NCI-H1694 treated with DMSO at 0.1 percent for 48 hours (cell line): ENCODE results near the gene WFIKKN1.
"Not testable (repeated sequence)": the region's sequence is repeated elsewhere in the genome, so short reads cannot be mapped to it uniquely, and the experiment has no call there.

ENCODE experiments used
- DNase-seq: peaks from one replicate; lab custom pipeline; 2025; lab: John Stamatoyannopoulos, UW

Gene WFIKKN1

DNA sequence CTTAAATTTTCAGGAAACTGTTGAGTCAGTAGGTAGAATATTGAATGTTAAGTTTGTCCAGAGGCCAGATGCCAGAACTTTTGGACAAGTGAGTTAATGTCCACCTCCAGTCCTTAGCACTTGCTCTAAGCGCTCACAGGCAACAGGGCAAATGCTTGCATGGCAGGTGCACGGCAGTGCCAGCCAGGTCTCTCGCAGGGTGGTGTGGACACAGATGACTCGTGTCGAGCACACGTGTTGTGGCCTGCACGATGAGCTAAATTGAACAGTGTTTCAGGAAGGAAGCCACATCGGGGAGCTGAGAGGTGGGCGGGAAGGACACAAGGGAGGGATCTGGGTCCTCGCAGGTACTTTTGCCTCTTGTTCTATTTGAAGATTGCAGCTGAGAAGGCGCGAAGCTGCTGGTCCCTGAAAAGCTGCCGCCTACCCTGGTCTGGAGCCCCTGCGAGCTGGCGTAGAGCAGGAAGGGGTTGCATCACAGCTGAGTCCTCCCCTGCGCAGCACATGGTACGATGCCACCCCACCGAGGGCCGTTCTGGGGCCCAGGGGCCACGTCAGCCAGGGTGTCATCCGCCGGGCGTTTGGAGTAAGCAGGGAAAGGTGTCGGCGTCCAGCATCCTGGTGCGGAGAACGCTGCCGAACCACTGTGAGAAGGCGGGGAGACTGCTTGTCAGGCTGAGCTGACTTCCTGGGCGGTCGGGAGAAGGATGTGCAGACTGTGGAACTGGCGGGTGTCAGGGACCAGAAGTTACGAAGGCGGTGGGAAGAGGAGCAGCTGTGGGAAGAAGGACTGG lies 34.6 kb upstream of the WFIKKN1 start:
- DNase-seq, result no peak

DNA sequence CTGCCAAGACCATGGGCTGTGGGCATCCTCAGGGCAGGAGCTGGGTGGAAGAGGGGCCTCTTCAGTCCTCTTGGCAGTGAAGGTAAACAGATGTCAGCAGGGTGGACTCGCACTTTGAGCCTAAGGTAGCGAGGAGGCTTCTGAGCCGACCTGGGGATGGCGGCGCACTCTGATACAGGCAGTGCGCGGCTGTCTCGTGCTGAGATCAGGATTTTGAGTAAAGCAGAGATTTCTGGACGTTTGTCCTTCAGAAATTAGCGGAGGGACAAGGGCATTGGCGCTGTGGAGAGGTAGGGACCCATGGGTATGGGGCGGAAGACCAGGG lies 34.1 kb upstream of the WFIKKN1 start:
- DNase-seq, result no peak

DNA sequence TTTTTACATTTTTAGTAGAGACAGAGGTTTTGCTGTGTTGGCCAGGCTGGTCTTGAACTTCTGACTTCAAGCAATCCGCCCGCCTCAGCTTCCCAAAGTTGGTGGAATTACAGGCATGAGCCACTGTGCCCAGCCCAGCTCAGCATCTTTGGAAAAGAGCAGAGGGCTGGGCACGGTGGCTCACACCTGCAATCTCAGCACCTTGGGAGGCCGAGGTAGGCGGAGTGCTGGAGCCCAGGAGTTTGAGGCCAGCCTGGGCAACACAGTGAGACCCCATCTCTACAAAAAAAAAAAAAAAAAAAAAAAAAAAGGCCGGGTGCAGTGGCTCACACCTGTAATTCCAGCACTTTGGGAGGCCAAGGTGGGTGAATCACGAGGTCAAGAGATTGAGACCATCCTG lies 33.1 kb upstream of the WFIKKN1 start:
- not testable (repeated sequence) for DNase-seq

DNA sequence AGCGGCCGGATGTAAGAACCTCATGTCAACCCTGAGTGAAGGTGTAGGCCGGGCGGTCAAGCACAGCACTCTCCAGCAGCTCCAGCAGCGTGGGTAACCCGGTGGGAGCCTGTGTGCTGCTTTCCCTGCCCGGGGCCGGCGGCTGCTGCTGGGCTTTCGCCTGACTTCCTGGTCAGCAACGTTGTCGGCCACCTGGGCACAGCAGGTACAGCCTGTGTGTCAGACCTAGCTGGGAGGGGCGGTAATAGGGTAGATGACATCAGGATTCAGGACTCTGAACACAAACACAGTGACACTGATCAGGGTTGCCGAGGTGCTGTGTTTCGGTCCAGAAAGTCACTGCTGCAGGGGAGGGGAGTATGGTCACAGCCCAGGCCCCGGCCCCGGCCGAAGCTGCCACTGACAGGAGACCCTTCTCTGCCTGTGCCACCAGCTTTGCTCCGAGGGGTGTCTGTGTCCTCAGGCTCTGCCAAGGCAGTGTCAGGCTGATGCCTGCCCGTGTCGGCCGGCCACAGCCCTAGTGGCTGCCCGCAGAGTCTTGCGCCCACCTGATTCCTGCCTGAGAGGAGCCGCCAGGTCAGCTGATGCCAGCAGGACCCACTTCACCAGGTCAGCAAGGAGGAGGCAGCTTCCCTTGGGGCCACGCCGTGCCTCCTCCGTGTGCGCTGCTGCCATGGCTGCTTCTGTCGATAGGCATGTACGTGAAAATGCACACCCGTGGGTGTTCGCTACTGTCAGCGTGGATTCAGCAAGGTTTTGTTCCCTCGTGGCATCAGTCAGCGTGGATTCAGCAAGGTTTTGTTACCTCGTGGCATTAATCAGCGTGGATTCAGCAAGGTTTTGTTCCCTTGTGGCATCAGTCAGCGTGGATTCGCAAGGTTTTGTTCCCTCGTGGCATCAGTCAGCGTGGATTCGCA lies 31.7 kb upstream of the WFIKKN1 start:
- DNase-seq, result no peak

DNA sequence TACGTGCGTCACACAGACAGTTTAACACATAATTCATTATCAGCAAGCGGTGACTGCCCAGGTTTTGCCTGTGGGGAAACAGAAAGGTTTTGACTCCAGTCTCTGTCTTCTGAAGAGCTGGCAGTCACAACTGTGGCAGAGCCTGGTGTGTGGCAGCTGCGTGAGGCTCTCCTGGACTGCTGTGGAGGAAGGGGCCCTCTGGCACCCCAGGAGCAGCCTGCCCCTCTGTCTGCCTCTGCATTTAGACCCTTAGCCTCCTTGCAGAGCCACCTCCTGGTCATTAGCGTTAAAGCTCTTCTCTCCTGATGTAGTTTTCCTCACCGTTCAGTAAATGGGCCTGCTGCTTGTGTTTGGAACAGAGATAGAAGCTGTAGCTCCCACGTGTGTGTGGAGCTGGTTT lies 30.0 kb upstream of the WFIKKN1 start:
- peak; percentile 25 for DNase-seq

DNA sequence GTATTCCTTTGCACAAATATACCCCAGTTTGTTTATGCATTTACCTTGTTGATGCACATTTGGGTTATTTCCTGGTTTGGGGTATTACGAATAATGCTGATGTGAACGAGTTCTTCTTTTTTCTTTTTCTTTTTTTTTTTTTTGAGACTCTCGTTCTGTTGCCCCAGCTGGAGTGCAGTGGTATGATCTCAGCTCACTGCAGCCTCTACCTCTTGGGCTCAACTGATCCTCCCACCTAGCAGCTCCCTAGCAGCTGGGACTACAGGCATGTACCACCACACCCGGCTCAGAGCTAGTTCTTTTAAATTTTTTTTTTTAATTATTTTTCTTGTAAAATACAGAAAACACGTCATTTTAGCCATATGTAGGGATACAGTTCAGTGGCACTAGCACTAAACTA lies 26.9 kb upstream of the WFIKKN1 start:
- no peak for DNase-seq

DNA sequence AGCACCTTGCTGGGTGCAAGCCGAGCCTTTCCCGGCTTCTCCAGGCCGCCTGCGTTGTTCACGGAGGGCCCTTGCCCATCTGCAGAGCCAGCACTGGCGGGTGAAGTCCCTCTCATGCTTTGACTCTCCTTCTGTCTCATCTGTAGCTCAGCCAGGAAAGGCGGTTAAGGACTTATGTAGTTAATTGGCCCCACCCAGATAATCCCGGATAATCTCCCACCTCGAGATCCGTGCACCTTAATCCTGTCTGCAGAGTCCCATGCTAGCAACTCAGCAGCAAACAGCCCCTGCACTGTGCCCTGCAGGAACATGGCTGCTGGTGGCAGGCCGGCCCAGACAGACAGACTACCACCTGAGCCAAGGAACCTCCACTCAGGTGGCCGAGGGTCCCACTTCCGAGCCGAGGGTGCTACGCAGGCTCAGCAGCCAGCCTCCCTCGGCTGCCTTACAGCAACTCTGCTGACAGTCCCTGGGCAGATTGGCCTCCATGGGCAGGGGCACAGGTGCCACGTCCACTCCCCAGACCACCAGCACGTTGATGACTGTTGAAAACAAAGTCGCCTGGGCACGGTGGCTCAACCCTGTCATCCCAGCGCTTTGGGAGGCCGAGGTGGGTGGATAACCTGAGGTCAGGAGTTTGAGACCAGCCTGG lies 24.0 kb upstream of the WFIKKN1 start:
- no peak for DNase-seq

DNA sequence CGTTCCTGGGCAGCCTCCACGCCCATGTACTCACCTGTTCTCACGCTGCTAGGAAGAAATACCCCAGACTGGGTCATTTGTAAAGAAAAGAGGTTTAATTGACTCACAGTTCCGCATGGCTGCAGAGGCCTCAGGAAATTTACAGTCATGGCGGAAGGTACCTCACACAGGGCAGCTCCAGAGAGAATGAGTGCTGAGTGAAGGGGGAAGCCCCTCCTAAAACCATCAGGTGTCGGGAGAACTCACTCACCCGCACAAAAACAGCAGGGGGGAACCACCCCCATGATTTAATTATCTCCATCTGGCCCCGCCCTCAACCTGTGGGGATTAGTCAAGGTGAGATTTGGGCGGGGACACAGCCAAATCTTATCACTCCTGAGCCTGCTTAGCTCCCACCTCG lies 22.8 kb upstream of the WFIKKN1 start:
- DNase-seq, result no peak

DNA sequence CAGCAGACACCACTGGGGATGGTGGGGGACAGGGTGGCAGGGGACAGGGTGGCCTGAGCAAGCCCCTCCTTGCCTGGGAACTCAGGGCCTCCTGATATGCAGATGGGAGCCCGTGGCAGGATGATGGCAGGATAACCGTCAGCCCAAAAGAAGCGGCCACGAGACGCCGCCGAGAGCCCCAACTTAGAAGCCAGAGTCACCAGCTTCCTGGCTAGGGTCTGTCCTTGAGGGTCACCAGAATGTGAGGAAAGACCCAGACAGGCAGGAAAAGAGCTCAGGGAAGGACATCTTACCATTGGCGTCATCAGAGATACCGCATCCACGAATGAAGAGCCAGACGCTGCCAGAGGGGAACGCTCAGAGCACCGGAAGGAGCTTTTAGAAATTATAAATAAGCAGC lies 21.5 kb upstream of the WFIKKN1 start:
- DNase-seq, result no peak

DNA sequence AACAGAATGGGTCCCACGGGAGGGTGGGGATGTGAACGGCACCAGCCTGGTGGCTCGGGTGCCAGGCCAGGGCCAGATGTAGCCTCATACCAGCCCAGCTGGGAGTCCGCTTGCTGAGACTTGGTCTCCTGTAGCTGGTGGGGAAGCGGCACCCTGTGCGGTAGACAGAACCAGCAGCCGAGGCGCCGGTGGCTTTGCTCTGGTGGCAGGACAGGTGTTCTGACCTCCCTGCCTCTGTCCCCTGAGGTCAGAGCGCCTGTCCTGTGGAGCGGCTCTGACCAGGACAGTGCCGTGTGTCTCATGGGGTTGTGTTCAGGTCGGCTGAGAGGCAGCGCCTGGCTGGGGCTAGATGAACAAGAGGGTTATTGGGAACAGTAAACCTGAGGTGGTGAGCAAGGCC lies 20.8 kb upstream of the WFIKKN1 start:
- no peak for DNase-seq

DNA sequence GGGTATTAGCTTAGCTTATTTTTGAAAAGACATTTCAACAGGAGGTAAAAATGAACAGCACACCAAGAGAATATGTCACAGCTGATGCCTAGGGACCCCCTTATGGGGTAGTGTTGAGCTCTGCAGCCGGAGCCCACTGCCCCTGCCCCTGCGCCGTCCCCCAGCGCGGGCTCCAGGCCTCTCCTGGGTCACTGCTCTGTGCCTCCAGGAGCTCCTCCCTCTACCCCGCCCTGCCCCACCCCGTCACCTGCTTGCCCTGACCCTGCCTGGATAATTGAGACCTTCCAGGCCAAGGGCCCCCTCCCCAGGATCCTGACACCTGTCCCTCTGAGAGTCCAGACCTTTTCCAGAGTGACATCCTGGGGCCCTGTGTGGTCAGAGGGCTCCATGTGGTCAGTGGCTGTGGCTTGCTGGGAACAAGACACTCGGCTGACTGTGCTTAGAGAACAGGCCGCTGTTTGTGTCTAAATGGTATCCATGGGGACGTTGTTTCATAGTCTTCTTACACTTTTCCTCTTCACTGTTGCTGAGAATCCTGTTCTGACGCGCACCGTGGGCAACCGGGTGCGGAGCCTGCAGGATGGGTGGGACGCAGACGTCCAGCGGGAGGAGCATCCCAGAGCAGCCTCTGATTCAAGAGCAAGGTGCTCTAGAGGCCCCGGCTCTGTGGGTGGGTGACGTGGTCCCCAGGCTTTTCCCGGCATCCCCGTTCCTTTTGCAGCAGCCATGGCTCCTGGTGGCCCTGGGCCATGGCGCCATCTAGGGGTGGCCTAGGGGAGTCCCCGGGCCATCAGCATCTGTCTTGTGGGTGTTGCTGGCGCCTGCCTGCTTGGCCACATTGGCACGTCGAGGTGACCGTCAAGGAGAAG lies 20.0 kb upstream of the WFIKKN1 start:
- DNase-seq, result peak; percentile 44

DNA sequence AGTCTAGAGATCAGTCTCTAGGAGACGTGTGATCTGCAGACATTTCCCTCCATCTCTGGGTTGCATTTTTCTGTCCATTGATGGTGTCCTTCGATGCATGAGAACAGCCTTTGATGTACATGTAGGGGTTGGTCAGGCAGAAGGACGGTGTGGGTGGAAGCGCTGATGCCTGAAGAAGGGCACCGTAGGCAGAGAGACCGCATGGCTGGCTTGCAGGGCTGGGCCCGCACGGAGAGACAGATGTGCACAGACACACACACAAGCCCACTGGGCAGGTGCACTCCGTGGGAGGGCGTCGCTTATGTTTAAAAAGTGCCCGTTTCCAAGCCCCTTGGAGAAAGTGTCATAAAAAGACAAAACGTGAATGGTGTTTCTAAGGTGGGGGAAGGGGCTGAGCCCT lies 15.7 kb upstream of the WFIKKN1 start:
- no peak for DNase-seq

DNA sequence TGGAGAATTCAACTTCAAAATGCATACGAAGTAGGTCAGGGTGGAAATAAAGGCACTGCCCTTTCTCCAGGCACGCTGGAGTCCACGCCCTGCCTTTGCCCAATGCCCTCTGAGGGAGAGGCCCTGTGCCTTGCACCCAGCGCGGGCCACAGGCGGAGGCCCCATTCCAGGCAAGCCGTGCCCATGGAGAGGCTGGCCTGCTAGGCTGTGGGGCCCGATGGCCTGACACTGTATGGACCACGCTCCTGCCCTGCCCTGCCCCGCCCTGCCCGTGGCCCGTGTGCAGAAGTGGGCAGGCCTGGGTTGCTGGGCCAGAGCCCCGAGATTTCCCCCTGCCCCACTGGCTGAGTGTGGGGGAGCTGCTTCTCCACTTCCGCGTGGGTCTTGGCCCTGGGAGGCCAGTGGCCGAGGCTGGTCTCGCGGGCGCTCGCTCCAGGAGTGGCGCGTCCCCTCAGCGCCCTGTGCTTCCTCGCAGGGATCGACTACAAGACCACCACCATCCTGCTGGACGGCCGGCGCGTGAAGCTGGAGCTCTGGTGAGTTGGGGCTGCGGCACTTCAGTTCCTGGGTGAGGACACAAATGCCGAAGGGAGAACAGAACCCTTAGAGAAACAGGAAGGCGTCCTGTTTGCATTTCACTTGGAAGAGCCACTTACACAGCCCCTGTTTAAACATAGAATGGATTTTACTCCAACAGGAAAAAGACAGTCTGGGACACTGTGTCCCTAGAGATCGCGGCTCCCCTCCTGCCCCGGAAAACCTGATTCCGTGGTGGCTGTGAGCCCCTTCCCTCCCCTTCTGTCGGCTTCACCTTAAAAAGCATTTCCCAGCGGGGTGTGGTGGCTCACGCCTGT lies 13.8 kb upstream of the WFIKKN1 start:
- DNase-seq, result no peak

DNA sequence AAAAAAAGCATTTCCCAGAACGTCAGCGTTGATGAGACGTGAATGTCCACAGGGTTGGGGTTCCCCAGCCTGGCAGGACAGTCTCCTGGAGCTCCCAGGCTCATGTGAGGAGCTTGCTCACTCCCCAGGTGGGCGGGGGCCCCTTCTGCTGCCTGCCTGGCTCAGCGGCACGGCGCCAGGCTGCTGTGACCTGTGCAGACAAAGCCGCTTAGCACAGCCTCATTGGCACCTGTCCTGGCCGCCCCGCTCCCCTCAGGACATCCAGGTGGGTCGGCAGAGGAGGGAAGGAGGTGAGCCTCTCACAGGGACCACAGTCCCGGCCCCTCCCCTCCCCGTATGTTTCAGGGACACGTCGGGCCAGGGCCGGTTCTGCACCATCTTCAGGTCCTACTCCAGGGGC lies 12.9 kb upstream of the WFIKKN1 start:
- no peak for DNase-seq

DNA sequence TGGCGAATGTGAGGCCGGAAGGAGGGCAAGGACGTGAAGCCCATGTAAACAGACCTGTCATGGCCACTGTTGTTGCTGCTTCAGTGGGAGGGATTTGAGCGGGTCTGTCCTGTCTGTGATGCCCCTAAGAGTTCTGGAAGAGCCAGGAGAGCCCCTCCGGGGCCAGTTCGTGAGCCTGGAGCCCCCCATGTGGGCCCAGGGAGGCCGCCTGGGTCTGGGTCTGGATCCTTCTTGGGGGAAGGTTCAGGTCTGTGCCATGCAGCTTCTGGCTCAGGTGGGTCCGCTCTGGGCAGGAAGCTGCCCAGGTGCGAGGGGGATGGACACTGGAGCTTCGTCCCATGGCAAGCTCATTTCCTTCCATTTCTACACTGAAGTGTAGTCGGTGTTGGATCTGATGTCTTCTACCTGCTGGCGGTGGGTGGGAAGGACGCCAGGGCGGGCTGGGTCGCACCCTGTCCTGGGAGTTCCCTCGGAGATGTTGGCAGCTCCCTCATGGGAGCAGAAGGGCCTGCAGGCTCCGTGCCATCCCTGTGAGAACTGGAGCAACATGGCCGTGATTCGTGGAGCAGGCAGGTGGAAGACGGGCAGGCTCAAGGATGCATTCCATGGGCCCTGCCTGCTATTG lies 11.2 kb upstream of the WFIKKN1 start:
- no peak for DNase-seq

DNA sequence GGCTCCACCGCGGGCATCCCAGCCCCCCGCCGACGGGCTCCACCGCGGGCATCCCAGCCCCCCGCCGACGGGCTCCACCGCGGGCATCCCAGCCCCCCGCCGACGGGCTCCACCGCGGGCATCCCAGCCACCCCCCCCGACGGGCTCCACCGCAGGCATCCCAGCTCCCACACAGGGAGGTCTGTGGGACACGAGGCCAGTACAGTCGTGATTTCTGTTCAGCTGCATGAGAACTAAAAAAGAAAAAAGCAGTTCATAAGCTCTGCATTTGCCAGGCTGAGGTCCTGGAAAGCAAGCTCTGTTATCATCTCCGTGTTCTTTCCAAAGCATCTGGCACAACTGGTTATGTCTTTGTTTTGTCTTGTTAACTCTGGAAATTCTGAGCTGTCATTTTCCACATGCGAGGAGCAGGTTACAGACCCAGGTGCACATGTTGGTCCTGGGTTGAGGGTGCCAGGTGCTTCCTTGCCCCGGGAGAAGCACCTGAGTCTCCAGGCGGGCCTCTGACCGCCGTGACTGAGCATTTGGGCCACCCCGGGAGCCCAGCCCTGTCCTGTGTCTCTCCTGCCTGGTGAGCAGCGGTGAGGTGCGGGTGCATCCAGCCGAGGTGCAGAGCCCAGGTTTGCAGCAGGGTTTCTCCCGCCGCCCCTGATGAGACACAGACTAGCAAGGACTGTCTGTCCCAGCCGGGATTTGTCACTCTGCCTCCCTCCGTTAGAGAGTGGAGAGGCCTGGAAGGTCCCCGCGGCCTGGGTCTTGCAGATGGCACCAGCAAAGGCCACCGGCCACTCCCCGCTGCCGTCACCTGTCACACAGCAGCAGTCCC lies 9.9 kb upstream of the WFIKKN1 start:
- no peak for DNase-seq

DNA sequence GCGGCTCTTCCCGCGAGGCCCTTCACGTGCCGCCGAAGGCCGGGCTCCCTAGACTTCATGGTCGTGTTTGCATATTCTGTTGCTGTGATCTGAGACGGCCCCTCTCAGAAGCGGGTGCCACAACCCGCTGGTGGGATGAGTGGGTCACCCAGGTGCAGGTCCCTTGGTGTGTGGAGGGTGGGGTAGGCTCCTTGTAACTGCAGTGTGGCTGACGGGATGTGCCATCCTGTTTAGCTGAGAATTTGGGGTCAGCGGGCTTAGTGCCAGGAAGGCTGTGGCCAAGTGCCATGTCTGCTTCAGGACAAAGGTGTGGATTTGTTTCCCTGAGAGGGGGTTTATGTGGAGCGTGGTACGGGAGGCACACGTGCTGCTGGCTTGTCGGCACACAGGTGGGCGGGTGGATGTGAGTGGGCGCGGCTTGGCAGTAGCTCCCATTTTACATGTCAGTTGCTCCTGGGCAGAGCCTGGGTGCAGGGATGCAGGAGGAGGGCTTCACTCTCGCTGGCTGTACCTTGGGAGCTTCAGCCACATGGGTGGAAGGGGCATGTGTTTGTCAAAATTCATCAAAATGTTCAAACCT lies 9.2 kb upstream of the WFIKKN1 start:
- no peak for DNase-seq

DNA sequence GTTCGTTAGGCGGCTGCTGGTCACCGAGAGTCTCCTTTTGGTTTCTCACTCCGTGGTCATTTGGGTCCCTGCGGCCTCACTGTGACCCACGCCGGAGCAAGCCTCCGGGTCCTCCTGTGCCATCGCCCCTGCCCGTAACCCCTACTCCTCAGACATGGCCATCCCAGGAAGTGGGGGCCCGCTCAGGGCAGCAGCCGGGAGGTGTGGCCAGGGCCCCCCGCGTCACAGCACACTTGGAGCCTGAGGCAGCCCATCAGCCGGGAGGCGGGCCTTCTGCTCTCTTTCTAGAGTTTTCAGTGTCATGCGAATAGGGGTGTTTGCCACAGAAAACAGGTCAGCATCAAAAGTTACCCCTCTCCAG lies 7.9 kb upstream of the WFIKKN1 start:
- DNase-seq, result no peak

DNA sequence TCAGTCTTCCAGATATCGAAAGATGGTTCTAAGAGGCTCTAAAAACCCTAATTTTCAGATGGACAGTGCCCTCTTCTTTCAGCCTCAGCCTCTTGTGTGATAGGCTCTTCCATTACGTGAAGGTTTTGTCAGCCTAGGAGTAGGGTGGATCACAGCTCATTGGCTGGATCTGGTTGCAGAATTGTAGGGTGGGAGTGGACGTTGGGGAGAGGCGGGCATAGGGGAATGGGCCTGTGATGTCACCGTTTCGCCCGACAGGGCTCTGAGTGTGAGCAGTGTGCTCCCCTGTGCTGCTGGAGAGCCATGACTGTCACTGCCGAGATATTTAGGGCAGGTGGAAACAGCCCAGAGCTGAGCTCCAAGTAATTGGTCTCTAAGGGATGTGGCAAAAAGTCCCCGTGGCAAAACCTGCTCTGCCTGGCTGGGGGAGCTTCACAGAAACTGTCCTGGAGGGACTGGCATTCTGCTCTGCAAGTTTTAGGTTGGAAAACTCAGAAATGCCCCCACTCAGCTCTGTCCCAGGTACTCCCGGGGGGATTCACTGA lies 6.2 kb upstream of the WFIKKN1 start:
- no peak for DNase-seq
